ENCODE results near the gene IFIT2. TPM values are rescaled to one million over a fixed set of nuclear protein-coding genes. Genes with fewer than 3 reads are reported as not detected.

IFIT2 gene
- total RNA-seq, 4 donors from 2014 or later = 3.2 to 5.3 (median 3.8) TPM

- Histone ChIP-seq H3K27me3 (no peaks in the 10 kb centered on the region), H3K4me3 (no peak overlapping the region), H3K27ac (no peak overlapping the region), H3K4me1 (peaks cover 8 to 39% (median 15%) of the 10 kb centered on the region in 3 donors), H3K36me3 (no peaks in the 10 kb centered on the region), H3K9me3 (no peaks in the 10 kb centered on the region)
- no peak for TF ChIP-seq POLR2AphosphoS5 (IDR thresholded peaks at IDR 0.05)
- TF ChIP-seq POLR2A (IDR thresholded peaks at IDR 0.05) = no peak
- no peak for TF ChIP-seq CTCF (IDR thresholded peaks at IDR 0.05)
- no peak for TF ChIP-seq EP300 (IDR thresholded peaks at IDR 0.05)
- WGBS, 2 donors (ENCODE audit: low coverage in 1 of 2) = 54 to 81% methylated on average over 2 of the region's 2 CpGs
- ATAC-seq = no peak
These were observed 28.2 kb upstream of the IFIT2 start for GRCh38 chr10:89273680-89274079.

- no peaks in the 10 kb centered on the region for H3K9me3 ChIP-seq
These were observed 26.9 kb upstream of the IFIT2 start for GRCh38 chr10:89274928-89275327.

GRCh38 chr10:89275383-89275782 is 26.5 kb upstream of the IFIT2 start:
- no peak for ATAC-seq
- no peaks in the 10 kb centered on the region for H3K36me3 ChIP-seq
- H3K9me3 ChIP-seq = no peaks in the 10 kb centered on the region
- H3K27me3 ChIP-seq = no peaks in the 10 kb centered on the region
- H3K27ac ChIP-seq = peak overlapping the region; percentile 0 to 45 (median 30)
- 72 to 87% methylated on average over 5 to 6 of the region's 6 CpGs for WGBS, 2 donors (ENCODE audit: low coverage in 1 of 2)
- H3K4me3 ChIP-seq = no peak overlapping the region
- peaks cover 11 to 49% (median 23%) of the 10 kb centered on the region in 3 donors for H3K4me1 ChIP-seq
- TF ChIP-seq POLR2A (IDR thresholded peaks at IDR 0.05) = no peak
- TF ChIP-seq EP300 (IDR thresholded peaks at IDR 0.05) = no peak
- no peak for TF ChIP-seq CTCF (IDR thresholded peaks at IDR 0.05)
- no peak for TF ChIP-seq POLR2AphosphoS5 (IDR thresholded peaks at IDR 0.05)

More at GRCh38 chr10:89274928-89275327, 26.9 kb upstream of the IFIT2 start:
- TF ChIP-seq EP300 (IDR thresholded peaks at IDR 0.05) = no peak
- TF ChIP-seq CTCF (IDR thresholded peaks at IDR 0.05) = no peak
- TF ChIP-seq POLR2A (IDR thresholded peaks at IDR 0.05) = no peak
- peak; percentile 45 for TF ChIP-seq POLR2AphosphoS5 (IDR thresholded peaks at IDR 0.05)
- Histone ChIP-seq H3K27ac (peak overlapping the region; percentile 0 to 45 (median 30)), H3K4me3 (no peak overlapping the region), H3K36me3 (no peaks in the 10 kb centered on the region), H3K27me3 (no peaks in the 10 kb centered on the region), H3K4me1 (peaks cover 11 to 49% (median 23%) of the 10 kb centered on the region in 3 donors)
- WGBS, 2 donors (ENCODE audit: low coverage in 1 of 2) = 10 to 32% methylated on average over 3 of the region's 3 CpGs
- ATAC-seq = no peak

- peak; percentile 93 for TF ChIP-seq POLR2AphosphoS5 (IDR thresholded peaks at IDR 0.05)
- no peak for TF ChIP-seq CTCF (IDR thresholded peaks at IDR 0.05)
- no peak for TF ChIP-seq POLR2A (IDR thresholded peaks at IDR 0.05)
- TF ChIP-seq EP300 (IDR thresholded peaks at IDR 0.05) = no peak
- H3K27ac ChIP-seq = peak overlapping the region; percentile 83 to 96 (median 86)
- H3K4me3 ChIP-seq = no peak overlapping the region
- H3K36me3 ChIP-seq = no peaks in the 10 kb centered on the region
- ATAC-seq = peak; percentile 82
- no peaks in the 10 kb centered on the region for H3K27me3 ChIP-seq
- no peaks in the 10 kb centered on the region for H3K9me3 ChIP-seq
- WGBS, 2 donors (ENCODE audit: low coverage in 1 of 2) = 0 to 11% methylated on average over 1 of the region's 1 CpG
- H3K4me1 ChIP-seq = peaks cover 13 to 56% (median 26%) of the 10 kb centered on the region in 3 donors
These were observed 23.8 kb upstream of the IFIT2 start for GRCh38 chr10:89278034-89278535.

- no peaks in the 10 kb centered on the region for H3K36me3 ChIP-seq
- H3K27me3 ChIP-seq = no peaks in the 10 kb centered on the region
- ATAC-seq = no peak
- no peaks in the 10 kb centered on the region for H3K9me3 ChIP-seq
- peak overlapping the region in 3 of 4 donors; percentile 50 to 87 (median 61) for H3K27ac ChIP-seq
- no peak overlapping the region for H3K4me3 ChIP-seq
- TF ChIP-seq POLR2AphosphoS5 (IDR thresholded peaks at IDR 0.05) = no peak
- peaks cover 22 to 65% (median 31%) of the 10 kb centered on the region in 3 donors for H3K4me1 ChIP-seq
These were observed 22.9 kb upstream of the IFIT2 start for GRCh38 chr10:89278900-89279392.
